COR-L47 (cell line): Measurements from ENCODE around the gene ACOXL.

ENCODE experiments used
- DNase-seq: peaks from one replicate; lab custom pipeline; 2025; lab: John Stamatoyannopoulos, UW

Gene ACOXL

DNA sequence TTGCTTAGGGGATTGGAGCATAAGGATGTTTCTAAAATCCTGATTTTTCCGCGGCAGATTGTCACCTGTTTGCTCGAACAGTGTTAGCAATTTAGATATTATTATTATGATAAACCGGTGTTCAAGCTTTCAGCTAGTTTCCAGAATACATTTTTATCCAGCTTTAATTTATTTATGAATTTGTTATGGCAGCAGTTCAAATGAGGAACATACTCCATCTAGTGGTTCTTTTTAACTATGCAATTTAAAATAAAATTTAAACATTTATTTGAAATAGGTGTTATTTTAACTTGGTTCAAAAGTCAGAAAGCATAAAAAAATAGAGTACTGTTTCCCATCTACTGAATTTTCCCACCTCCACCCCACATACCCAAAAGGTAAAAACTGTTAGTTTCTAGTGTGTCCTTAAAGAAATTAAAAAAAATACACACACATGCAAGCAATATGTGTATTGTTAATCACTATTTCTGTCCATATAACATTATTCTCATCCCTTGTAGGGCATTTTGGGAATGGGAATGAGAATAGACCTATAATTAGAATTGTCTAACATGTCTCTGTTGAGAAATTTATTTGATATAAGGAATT lies 23.2 kb downstream of the ACOXL start:
- no peak for DNase-seq

DNA sequence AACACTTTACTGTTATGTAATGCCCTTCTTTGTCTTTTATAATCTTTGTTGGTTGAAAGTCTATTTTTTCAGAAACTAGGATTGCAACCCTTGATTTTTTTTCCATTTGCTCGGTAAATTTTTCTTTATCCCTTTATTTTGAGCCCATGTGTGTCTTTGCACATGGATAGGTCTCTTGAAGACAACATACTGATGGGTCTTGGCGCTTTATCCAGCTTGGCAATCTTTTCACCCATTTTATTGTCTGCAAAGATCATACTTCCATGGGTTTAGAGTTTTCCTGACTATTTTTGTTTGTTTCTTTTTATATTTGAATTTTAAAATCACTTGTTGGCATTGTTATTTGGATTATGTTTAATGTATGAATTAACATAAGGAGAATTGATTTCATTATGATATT lies 27.0 kb downstream of the ACOXL start:
- DNase-seq, result no peak

DNA sequence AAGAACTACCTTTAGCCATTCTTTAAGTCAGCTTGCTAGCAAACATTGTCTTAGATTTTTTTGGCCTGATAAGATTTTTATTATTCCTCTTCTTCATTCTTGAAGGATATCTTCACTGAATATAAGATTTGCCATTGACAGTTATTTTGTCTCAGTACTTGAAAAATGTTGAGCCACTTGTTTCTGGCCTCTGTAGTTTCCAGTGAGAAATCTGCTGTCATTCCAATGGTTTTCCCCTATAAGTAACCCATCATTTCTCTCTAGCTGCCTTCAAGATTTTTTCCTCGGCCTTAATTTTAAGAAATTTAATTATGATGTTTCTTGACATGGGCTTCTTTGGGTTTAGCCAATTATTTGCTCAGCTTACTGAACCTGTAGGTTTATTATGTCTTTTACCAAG lies 32.6 kb downstream of the ACOXL start:
- DNase-seq, result no peak

DNA sequence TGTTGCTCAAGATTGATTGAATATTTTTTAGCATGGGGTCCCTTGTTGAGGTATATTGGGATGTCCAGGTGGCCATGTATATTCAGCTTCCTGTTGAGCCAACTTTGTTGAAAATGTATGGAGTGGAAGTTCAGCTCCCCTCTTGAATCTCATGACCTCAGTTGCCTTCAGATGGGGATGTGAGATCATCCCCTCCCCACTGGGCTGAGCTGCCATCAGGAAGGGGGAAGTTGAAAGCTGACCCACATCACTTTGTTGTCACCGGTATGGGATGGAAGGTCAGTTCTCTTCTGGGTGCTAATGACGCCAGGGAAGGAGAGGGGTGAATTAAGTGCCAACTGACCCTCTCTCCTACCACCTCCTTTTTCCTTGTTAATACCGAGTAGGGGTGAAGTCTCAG lies 33.9 kb downstream of the ACOXL start:
- no peak for DNase-seq

DNA sequence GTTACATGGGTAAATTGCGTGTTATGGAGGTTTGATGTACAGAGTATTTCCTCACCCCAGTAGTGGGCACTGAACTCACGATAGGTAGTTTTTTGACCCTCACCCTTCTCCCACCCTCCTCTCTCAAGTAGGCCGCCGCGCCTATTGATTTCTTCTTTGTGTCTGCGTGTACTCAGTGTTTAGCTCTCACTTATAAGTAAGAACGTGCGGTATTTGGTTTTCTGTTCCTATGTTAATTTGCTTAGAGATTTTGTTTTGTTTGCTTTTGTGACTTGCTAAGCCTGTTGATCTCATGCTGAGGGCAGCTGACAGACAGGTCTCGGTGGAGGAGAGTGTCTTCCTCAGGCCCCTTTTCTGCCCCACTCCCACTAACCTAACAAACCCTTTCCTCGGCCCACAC lies 36.2 kb downstream of the ACOXL start:
- peak; percentile 43 for DNase-seq

DNA sequence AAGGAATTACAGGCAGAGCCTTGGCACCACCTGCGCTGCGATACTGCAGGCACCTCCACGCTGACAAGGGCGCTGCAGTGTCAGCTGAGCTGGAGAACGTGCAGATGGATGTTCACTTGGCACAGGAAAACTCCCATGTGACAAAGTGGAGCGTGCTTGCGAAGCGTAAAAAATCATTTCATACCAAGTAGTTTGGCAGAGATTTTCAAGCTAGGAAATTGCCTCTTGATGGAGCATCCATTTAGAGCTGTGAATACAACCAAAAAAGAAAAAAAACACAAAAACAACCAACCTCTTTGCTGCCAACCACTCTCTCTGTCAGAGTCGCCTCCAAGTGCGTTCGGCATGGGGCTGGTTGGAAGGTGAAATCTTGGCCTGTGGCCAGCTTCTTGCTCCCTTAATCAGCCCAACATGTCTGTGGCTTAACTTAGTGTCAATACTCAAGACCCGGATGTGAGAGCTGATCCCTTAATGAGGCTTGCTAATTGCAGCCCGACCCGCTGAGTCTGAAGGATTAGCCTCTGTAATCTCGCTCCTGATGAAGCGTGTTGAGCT lies 38.1 kb downstream of the ACOXL start:
- peak; percentile 93 for DNase-seq

DNA sequence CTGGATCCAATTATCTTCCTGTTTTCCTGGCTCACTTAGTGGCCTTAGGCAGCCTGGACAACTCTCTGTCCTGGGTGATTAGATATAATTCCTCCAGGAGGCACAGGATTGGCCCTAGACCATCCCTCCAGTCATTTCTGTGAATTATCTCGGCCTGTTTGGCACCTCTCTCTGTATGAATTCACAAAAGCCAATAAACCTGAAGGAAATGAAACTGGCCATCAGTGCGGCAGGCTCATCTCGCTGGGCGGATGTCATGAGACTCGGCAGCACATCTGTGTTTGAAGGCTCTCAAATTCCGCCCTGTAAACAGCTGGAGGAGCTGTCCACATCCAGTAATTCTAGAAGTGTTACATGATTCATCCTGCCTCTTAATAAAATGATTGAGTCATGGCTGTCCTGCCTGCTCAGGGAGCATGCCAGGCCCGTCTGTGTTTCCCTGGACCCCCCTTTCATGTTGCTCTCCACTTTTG lies 38.6 kb downstream of the ACOXL start:
- DNase-seq, result peak; percentile 82

DNA sequence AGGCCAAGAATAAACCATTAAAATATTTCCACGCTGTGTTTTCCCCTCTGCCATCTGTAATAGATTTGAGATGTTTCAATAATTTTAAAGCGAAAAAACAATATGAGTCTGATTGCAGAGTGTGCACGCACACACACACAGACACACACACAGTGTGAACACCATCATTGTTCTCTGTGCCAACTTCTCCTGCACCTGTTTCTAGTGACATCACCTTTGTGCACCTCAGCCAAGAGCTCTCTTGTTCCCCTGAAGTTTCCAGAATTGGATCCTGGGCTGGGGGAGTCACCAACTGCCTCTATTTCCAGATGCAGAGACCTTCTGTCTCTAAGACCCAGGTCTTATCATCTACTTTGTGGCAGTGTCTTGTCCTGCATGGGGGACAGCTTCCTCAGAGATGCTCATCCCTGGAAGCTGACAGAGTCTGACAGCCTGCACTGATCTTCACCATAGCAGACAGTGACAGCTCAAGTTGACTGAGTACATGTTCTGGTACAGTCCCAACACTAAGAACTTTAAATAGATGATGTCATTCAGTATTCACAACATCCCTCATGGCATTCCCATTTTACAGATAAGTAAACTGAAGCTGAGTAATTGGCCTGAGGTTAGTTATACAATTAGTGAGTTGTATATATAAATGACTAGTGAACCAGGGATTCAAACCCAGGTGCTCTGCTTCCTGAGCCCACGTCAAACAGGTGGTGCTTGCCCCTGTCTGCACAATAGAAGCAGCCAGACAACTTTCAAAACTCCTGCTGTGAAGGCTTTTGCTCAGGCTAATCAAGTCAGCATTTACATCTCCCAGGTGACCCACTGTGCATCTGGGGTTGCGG lies 39.4 kb downstream of the ACOXL start:
- DNase-seq, result peak; percentile 18

DNA sequence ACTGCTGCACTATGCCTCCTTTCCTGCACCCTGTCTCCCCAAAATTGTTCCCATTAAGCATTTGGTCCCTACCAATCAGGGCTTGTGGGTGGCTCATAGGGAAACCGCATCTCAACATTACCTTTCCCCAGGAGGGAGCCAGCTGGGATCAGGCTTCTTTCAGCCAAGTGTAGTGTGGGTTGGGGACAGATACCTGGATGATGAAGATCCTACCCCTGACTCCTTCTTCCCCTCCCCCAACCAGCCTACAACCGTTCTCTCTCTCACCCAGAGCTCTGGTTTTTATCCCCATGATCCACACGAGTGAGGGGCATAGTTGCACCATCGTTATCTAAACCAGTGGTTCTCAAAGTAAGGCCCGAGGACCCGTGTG lies 40.0 kb downstream of the ACOXL start:
- no peak for DNase-seq

DNA sequence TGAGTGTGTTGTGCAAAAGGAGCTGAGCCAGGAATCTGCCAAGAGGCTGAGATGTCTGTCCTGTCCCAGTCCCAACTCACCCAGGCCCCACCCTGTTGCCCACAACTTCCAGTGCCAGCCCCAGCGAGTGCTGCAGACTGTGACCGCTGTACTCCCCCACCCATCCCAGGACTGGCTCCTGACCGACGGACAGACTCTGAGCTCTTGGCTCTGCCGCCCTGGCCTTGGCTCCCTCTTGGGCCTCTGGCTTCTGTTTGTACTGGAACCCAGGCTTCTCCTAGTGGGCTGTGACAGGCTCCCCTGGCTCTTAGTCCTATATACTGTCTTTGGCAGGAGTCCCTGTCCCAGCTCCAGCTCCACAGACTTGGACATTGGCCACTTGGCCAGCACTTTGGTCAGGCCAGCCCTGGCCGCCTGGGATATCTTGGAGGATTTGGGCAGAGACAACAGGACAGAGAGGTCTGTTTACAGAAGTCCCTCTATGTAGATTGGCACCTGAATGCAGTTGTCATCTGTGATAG lies 41.1 kb downstream of the ACOXL start:
- DNase-seq, result no peak

DNA sequence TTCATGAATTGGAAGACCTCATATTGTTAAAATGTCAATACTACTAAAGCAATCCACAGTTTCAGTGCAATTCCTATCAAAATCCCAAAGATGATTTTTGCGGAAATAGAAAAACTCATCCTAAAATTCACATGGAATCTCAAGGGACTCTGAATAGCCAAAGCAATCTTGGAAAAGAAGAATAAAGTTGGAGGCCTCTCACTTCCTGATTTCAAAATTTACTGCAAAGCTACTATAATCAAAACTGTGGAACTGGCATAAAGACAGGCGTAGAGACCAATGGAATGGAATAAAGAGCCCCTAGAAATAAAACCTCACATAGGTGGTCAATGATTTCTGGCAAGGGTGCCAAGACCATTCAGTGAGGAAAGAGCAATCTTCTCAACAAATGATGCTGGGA lies 42.3 kb downstream of the ACOXL start:
- DNase-seq, result no peak

DNA sequence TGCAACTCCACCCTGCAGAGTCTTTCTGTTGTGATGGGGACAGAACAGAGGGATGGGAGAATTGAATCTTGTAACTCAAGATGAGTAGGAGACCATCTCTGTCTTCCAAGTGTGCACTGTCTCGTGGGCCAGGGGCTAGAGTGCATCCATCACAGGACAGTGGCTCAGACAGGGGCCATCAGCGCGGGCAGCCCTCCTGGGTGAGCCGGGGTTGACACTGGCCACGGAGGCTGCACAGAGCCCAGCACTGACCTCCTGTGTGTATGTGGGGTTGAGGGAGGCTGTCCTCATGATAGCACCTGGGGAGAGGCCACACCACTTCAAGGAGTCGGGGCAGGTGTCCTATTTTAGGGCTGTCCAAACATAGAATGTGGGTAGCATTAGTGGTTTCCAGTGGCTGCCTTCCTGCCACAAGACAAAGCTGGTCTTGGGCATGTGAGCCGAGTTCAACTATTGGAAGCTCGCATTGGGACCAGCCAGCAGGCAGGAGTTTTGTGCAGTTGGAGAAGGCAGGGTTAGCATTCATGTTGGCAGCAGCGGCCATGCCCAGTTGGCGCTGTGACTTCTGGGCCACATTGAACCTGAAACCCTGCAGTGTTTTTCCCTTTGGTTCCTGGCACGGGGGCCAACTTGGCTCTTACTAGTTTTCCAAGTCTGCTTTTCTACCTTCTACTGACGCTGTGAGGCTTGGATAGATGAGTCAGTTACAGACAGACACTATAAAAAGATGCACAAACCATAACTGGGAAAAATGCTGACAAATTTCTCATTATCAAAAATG lies 45.3 kb downstream of the ACOXL start:
- DNase-seq, result no peak

DNA sequence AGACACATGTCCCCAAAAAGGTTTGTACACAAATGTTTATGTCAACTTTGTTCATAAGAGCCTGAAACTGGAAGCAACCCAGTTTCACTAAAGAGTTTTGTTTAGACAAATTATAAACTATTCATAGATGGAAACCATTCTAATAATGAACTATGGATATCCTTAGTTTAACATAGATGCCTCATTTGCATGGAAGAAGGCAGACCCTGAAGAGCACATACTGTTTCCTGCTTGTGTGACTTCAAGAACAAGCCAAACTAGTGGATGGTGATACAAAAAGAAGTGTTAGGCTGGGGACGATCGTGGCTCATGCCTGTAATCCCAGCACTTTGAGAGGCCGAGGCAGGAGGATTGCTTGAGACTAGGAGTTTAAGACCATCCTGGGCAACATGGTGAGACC lies 48.1 kb downstream of the ACOXL start:
- no peak for DNase-seq

DNA sequence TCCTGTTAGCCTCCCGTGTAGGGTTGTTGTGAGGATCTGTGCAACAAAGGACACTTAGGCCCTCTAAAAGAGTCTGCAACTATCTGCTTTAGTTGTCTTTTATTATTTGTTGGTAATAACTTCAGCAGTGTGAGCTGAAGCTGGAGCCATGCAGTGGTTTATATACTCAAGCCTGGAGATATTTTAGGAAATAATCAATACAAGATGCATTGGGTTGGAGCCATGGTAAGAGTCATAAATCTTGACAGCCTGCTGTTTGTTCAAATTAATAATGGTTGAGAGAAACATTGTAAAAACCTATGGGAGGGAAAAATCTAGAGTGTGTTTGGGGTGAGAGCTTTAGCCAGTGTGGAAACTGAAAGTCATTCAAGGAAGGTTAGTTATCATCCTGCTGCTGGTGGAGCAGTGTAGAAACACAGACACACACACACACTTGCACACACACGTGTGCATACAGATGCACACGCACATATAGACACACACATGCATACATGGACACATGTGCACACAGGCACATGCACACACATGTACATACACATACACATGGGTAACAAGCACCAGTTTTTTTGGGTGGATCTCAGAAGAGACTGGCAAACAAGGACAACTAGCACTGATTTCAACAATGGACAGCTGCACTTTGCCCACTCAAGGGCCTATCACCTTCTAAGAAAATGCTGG lies 51.0 kb downstream of the ACOXL start:
- DNase-seq, result no peak

DNA sequence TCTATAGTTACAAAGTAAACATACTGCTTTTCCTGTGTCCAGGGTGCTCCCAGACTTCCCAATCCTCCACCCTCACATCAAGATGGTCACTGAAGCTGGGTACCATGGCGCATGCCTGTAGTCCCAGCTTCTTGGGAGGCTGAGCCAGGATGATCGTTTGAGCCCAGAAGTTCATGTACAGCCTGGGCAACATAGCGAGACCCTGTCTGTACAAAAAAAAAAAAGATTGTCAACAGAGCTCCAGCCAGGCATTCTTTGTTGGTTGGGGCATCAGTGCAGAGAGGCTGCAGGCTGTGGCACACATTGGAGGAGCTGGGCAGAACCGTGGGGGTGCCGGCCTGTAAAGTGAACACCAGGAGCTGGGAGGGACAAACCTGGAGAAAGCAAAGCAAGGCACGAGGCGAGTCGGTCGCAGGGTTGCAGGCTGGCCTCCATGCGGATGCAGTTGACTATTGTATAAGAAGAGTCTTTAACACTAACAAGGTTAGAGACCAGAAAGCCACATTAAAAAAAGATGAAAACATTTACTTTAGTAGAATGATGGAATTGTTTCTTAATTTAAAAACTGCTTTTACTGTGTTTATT lies 51.8 kb downstream of the ACOXL start:
- DNase-seq, result no peak

DNA sequence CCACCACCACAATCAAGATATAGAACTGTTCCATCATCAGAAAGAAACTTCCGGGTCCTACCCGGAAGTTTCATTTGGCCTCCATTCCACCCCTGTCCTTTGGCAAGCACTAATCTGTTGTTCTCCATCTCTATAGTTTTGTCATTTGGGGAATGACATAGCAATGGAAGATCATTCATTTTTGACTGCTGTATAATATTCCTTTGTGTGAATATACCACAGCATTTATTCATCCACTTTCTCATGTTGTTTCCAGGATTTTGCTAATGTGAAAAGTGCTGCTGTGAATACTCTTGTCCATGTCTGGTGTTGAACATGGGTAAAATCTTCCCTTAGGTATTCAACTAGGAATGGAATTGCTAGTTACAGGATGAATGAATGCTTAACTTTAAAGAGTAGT lies 53.1 kb downstream of the ACOXL start:
- DNase-seq, result no peak

DNA sequence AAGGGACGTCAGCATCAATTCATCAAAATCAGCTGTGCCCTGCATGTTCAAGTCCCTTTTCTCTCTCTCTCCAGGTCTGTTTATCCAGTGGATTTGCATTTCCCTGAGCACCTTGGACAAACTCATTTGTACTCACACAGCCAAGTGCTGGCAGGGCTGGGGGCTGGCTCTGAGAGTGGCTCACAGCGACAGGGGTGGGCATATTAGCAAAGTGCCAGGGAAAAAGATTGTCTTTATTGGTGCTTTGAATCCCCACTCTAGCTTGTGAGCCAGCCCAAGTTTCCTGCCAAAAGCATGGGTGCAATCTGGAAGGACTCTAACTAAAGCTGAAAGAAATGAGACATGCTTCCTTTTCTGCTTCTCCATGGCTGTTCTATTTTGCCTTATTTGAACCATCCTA lies 56.6 kb downstream of the ACOXL start:
- no peak for DNase-seq

DNA sequence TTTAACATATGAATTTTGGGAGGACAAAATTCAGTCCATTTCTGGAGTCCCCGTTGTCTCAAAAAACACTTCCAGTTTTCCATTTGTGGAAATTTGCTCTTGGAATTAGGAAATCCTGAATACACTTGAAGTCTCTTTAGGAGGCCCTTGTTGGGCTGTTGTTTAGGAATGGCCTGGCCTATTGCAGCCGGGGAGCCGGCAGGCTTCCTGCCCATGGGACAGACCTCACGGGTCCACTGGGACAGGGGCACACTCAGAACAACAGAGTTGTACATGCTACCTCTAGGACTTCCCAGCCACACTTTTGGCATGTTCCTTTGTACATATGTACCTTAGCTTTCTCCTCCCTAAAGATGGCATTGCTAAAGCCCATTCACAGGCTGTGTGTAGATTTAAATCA lies 57.3 kb downstream of the ACOXL start:
- no peak for DNase-seq

DNA sequence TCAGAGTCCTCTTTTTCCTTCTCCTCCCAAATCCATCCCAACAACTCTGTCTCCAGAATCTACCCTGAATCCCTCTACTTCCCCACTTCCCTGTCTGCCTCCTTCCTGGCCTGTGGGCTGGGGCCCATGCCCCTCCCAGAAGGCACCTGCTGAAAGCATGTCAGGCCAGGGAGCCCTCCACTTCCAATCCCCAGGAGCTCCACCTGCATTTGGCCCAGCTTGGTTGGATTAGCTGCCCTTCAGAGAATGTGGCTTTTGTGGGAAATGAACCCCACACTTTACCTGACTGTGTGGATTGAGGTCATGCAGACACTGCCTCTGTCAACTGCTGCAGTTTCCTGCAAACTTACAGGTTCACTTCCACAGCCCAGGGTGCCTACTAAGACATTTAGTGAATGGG lies 58.5 kb downstream of the ACOXL start:
- no peak for DNase-seq

DNA sequence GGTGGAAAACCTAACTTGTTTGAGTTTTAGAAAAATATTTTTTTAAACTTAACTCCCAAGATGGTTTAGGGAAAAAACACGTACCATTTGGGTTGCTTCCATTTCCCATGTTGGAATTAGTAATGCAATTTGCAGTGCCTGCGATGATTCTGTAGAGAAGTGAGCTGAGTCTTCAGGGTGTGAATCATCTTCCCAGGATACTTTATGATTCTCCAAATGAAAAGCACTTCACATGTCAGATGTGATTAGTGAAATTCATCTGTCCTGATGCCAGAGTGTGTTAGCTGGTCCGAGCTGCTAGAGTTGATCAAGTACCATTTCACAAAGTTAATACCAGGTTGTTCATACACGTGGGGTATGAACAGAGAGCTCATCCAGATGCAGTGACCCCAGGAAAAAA lies 59.1 kb downstream of the ACOXL start:
- no peak for DNase-seq

DNA sequence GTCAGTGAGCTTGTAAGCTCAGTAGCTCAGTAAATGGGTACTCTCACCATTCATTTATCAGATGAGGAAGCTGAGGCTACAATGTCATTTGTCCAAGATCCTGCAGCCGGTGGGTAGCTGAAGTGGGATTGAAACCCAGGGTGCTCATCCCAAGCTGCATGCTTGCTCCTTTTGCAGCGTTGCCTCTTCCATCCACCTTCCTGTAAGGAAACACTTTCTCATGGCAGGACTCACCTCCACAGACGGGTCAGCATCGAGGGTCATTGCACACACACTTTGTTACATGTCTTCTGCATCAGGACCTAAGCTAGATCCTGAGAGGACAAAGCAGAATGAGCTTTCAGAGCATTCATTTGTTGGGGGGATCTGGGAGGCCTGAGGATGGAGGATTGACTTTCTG lies 60.7 kb downstream of the ACOXL start:
- DNase-seq, result no peak

DNA sequence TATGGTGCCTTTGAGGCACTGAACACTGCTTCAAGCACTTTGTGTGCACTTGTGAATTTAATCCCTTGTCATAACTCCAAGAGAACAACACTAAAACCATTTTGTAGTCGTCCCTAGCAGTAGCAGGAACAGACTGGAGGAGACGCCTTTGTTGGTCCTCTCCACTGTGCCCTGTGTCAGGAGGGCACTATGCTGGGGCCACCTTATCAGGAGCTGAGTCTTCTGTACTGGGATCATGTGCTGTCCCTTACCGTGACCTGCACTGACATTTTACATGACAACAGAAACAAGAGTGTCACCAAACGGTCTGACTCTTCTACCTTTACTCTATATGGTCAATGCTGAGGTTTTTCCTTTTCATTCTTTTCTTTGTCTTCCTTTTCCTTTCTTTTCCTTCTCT lies 62.0 kb downstream of the ACOXL start:
- no peak for DNase-seq
